ENCODE data around the gene CBX1.

CBX1 gene

GRCh38 chr17:48111937-48112241 is 10.6 kb upstream of the CBX1 start:
- no peaks in the 10 kb centered on the region for H3K9me3 ChIP-seq (ENCODE audit: severe bottlenecking)
- DNase-seq (ENCODE audit: low spot score) (no peak), ATAC-seq (ENCODE audit: low read depth) (no peak)
- no peak for TF ChIP-seq CTCF (IDR thresholded peaks at IDR 0.05; ENCODE audit: poor library complexity, severe bottlenecking)
- H3K36me3 ChIP-seq (ENCODE audit: low read depth) = peaks cover 25% of the 10 kb centered on the region
- no peak overlapping the region for H3K27ac ChIP-seq (ENCODE audit: poor library complexity, severe bottlenecking)
- H3K4me1 ChIP-seq (ENCODE audit: insufficient read depth, poor library complexity, severe bottlenecking) = no peaks in the 10 kb centered on the region
- no peak overlapping the region for H3K4me3 ChIP-seq (ENCODE audit: severe bottlenecking)
- H3K27me3 ChIP-seq (ENCODE audit: insufficient read depth, poor library complexity, severe bottlenecking) = no peaks in the 10 kb centered on the region

GRCh38 chr17:48110761-48111160 is 9.5 kb upstream of the CBX1 start:
- H3K4me3 ChIP-seq (ENCODE audit: severe bottlenecking) = no peak overlapping the region
- no peak for ATAC-seq (ENCODE audit: low read depth)
- no peak for TF ChIP-seq CTCF (IDR thresholded peaks at IDR 0.05; ENCODE audit: poor library complexity, severe bottlenecking)
- H3K27me3 ChIP-seq (ENCODE audit: insufficient read depth, poor library complexity, severe bottlenecking) = no peaks in the 10 kb centered on the region
- H3K27ac ChIP-seq (ENCODE audit: poor library complexity, severe bottlenecking) = no peak overlapping the region
- no peaks in the 10 kb centered on the region for H3K4me1 ChIP-seq (ENCODE audit: insufficient read depth, poor library complexity, severe bottlenecking)
- peaks cover 18% of the 10 kb centered on the region for H3K36me3 ChIP-seq (ENCODE audit: low read depth)
- no peak for DNase-seq (ENCODE audit: low spot score)
- H3K9me3 ChIP-seq (ENCODE audit: severe bottlenecking) = no peaks in the 10 kb centered on the region

DNA sequence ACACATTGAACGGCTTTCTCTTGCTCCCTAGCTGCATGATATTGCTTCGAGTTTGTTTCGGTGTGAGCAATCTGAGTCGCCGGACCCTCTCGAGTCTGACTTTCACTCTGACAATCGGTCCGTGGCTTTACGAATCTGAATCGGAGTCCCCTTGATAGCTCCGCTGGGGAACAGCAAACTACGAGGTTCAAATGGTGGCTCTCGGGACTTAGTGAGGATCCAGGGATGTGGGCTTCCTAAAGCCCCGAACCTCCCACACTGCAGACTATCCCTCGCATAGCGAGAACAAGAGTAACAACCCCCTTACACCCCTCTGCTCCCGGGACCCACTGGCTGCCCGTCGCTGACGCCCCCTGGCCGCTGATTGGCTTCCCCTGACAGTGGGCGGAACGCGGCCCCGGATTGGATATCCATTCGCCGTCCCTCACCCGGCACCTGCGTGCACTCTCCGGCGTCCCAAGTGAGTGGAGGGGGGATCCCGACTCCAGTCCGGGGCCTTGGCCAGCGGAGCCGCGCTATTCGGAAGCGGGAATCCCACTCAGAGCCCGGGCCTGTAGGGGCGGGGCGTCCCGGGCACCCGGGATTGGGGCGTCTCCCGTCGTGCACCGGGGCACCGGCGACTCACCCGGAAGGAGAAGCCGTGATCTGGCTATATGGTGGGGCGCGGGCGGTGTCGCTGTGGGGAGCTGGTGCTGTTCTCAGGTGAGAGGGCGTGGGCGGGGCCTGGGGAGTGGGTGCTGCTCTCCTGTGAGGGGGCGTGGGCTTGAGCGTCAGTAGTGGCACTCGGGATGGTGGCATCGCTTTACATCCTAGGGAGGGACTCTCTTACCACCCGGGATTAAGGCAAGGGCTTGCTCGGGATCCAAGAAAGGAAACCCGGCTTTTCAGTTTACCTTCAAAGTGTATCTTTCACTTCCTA is 6.1 kb upstream of the CBX1 start, which contains the start of gene SNX11:
TSS of gene SNX11 (plus strand) at position 630 of the 919 bp plus-strand sequence. CDS start 4,278 bp downstream, outside the sequence.
- Histone ChIP-seq H3K4me3 (ENCODE audit: severe bottlenecking) (peak within 1 kb of the TSS; percentile 57), H3K27me3 (ENCODE audit: insufficient read depth, poor library complexity, severe bottlenecking) (no peaks in the 10 kb centered on the region), H3K9me3 (ENCODE audit: severe bottlenecking) (no peaks in the 10 kb centered on the region), H3K36me3 (ENCODE audit: low read depth) (peaks cover 5% of the 10 kb centered on the region), H3K4me1 (ENCODE audit: insufficient read depth, poor library complexity, severe bottlenecking) (no peaks in the 10 kb centered on the region), H3K27ac (ENCODE audit: poor library complexity, severe bottlenecking) (peak within 1 kb of the TSS; percentile 85)
- ATAC-seq (ENCODE audit: low read depth) = peak; percentile 94
- peak; percentile 19 for TF ChIP-seq CTCF (IDR thresholded peaks at IDR 0.05; ENCODE audit: poor library complexity, severe bottlenecking)
- peak; percentile 96 for DNase-seq (ENCODE audit: low spot score)

- Histone ChIP-seq H3K4me3 (ENCODE audit: severe bottlenecking) (peak overlapping the region; percentile 57), H3K27me3 (ENCODE audit: insufficient read depth, poor library complexity, severe bottlenecking) (no peaks in the 10 kb centered on the region), H3K36me3 (ENCODE audit: low read depth) (no peaks in the 10 kb centered on the region; the same call in 1 of the 2 replicates), H3K4me1 (ENCODE audit: insufficient read depth, poor library complexity, severe bottlenecking) (no peaks in the 10 kb centered on the region), H3K27ac (ENCODE audit: poor library complexity, severe bottlenecking) (peak overlapping the region; percentile 85), H3K9me3 (ENCODE audit: severe bottlenecking) (no peaks in the 10 kb centered on the region)
- ATAC-seq (ENCODE audit: low read depth) (no peak), DNase-seq (ENCODE audit: low spot score) (no peak)
- TF ChIP-seq CTCF (IDR thresholded peaks at IDR 0.05; ENCODE audit: poor library complexity, severe bottlenecking) = no peak
Observed at GRCh38 chr17:48106802-48107136, 5.5 kb upstream of the CBX1 start.

DNA sequence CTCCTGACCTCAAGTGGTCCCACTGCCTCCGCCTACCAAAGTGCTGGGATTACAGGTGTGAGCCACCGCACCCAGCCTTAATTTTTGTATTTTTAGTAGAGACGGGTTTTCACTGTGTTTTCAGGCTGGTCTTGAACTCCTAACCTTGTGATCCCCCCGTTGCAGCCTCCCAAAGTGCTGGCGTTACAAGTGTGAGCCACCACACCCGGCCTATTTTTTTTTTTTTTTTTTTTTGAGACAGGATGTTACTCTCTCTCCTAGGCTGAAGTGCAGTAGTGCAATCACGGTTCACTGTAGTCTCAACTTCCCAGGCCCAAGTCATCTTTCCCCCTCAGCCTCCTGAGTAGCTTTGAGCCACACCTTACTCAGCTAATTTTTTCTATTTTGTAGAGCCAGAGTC is 3.2 kb upstream of the CBX1 start:
- H3K4me1 ChIP-seq (ENCODE audit: insufficient read depth, poor library complexity, severe bottlenecking) = peaks cover 4% of the 10 kb centered on the region
- no peak for ATAC-seq (ENCODE audit: low read depth)
- DNase-seq (ENCODE audit: low spot score) = no peak

More for the DNA sequence above, 3.2 kb upstream of the CBX1 start:
- no peaks in the 10 kb centered on the region for H3K9me3 ChIP-seq (ENCODE audit: severe bottlenecking)
- no peak for TF ChIP-seq CTCF (IDR thresholded peaks at IDR 0.05; ENCODE audit: poor library complexity, severe bottlenecking)
- H3K27me3 ChIP-seq (ENCODE audit: insufficient read depth, poor library complexity, severe bottlenecking) = no peaks in the 10 kb centered on the region
- H3K27ac ChIP-seq (ENCODE audit: poor library complexity, severe bottlenecking) = no peak overlapping the region
- peaks cover under 1% of the 10 kb centered on the region; the same call in 1 of the 2 replicates for H3K36me3 ChIP-seq (ENCODE audit: low read depth)
- no peak overlapping the region for H3K4me3 ChIP-seq (ENCODE audit: severe bottlenecking)
